Activated naive CD8-positive, alpha-beta T cell treated with anti-CD3 and anti-CD28 coated beads for 36 hours (primary cell): ENCODE results near the gene XIRP1. TPM values are rescaled to one million over a fixed set of nuclear protein-coding genes. Genes with fewer than 3 reads are reported as not detected.
"Not testable (repeated sequence)": the region's sequence is repeated elsewhere in the genome, so short reads cannot be mapped to it uniquely, and the experiment has no call there.

ENCODE experiments used
- DNase-seq: peaks from one replicate; pipeline ENCODE4 v3.0.0; 2021
- H3K27ac Mint-ChIP-seq: one replicate; pipeline ENCODE4 v1.8.0; 2022; ENCODE audit warnings: mild to moderate bottlenecking, moderate library complexity, mixed read lengths
- H3K27me3 Mint-ChIP-seq: one replicate; pipeline ENCODE4 v1.8.0; 2022; ENCODE audit warnings: mild to moderate bottlenecking, mixed read lengths
- H3K36me3 Mint-ChIP-seq: one replicate; pipeline ENCODE4 v1.8.0; 2021; ENCODE audit warnings: mild to moderate bottlenecking, mixed read lengths
- H3K4me1 Mint-ChIP-seq: one replicate; pipeline ENCODE4 v1.8.0; 2021; ENCODE audit warnings: mixed read lengths
- H3K4me3 Mint-ChIP-seq: one replicate; pipeline ENCODE4 v1.8.0; 2022; ENCODE audit warnings: mild to moderate bottlenecking, moderate library complexity, mixed read lengths
- H3K9me3 Mint-ChIP-seq: one replicate; pipeline ENCODE4 v1.8.0; 2022; ENCODE audit warnings: mixed read lengths
- total RNA-seq, 2 experiments: library from RNA; stranded (reverse); gene quantifications; one replicate each; pipeline ENCODE4 v1.2.3, GENCODE V29; 2021

XIRP1 gene
- total RNA-seq, 2 experiments from 2014 or later = 0.66 to 0.91 TPM

- H3K27ac Mint-ChIP-seq = no peak overlapping the region
- peaks cover 19% of the 10 kb centered on the region for H3K4me1 Mint-ChIP-seq
- no peaks in the 10 kb centered on the region for H3K36me3 Mint-ChIP-seq
Observed at GRCh38 chr3:39184081-39184967, 8.1 kb downstream of the XIRP1 start.

DNA sequence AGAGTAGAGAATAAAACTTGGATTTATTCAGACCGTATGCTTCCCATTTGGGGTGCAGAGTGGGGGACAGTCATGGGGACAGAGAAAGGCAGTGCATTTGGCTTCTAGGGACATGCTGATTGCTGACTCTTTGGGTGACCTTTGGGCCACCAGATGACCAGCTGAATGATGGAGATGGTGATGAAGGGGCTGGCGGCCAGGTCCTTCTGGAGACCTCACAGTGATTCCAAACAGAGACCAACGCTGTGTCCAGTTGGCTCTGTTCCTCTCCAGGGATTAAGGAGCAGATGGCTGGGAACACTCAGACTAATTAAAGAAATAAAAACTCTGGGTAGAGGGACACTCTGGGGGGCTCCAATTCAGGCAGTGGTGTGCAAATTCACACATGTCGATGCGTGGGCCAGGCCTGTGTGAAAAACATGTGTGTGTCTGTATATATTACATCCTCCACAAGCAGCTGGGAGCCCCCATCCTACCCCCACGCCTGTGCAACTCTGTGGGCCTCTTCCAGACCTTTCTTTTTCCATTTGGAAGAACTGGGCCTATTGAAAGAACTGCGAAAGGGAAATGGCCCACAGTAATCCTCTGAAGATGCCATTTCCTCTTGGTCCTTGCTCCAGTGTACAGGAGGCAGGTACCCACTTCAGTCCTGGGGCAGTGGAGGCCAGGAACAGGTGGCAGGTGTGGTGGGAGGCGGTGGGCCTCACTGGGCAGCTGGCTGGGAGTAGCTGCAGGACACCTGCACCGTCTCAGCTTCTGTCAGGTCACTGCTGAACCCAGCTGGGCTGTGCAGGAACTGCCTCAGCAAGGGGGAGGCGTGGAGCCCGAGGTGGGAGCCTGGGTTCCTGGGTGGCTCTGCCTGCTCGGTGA lies 8.9 kb downstream of the XIRP1 start:
- no peak for DNase-seq
- H3K27ac Mint-ChIP-seq = no peak overlapping the region

More at GRCh38 chr3:39184081-39184967, 8.1 kb downstream of the XIRP1 start:
- Mint-ChIP-seq H3K4me3 (no peak overlapping the region), H3K9me3 (no peaks in the 10 kb centered on the region), H3K27me3 (no peaks in the 10 kb centered on the region)
- DNase-seq = no peak

DNA sequence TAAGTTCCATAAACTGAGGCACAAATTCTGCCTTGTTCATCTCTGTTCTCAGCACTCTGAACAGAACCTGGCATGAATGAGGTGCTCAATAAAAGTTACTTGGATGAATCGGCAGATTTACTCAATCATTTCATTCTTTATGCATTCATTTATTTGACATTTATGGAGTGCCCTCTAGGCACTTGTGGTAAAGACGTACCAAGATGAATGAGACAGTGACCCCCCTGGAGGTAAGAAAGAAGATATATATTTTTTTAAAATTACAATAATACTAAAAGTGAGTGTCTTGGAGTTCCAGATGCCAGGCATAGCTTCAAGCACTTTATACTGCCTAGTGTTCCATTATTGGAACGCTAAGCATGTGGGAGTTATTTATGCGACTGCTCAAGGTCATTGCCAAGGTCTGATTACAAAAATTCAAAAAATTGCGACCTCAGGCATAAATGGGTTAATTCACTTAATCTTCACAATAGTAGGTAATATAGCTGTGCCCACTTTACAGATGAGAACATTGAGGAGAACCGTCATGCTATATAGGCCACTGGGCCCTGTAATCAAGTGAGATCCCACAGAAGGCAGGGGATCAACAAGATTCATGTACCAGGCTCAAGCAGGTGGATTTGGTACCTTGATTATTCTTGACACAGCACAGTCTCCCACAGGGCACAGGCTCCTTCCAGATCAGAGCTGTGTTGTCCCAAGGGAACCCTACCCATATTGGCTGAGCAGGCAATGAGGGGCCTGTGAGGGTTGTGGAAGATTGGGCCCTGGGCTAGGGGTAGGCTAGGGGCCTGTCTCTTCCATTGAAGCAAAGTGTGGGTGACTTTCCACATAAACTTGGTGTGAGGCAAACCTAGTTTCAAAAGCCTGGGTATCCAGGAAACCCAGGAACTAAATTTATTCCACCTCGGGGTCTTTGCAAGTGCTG lies 10.7 kb downstream of the XIRP1 start:
- DNase-seq = no peak
- Mint-ChIP-seq H3K36me3 (no peaks in the 10 kb centered on the region), H3K9me3 (no peaks in the 10 kb centered on the region), H3K4me1 (peaks cover 37% of the 10 kb centered on the region), H3K27ac (peak overlapping the region; percentile 68), H3K27me3 (no peaks in the 10 kb centered on the region), H3K4me3 (peak overlapping the region; percentile 71)

More for the DNA sequence above, 8.9 kb downstream of the XIRP1 start:
- H3K27me3 Mint-ChIP-seq = no peaks in the 10 kb centered on the region
- peaks cover 27% of the 10 kb centered on the region for H3K4me1 Mint-ChIP-seq
- H3K9me3 Mint-ChIP-seq = no peaks in the 10 kb centered on the region
- no peaks in the 10 kb centered on the region for H3K36me3 Mint-ChIP-seq
- no peak overlapping the region for H3K4me3 Mint-ChIP-seq

DNA sequence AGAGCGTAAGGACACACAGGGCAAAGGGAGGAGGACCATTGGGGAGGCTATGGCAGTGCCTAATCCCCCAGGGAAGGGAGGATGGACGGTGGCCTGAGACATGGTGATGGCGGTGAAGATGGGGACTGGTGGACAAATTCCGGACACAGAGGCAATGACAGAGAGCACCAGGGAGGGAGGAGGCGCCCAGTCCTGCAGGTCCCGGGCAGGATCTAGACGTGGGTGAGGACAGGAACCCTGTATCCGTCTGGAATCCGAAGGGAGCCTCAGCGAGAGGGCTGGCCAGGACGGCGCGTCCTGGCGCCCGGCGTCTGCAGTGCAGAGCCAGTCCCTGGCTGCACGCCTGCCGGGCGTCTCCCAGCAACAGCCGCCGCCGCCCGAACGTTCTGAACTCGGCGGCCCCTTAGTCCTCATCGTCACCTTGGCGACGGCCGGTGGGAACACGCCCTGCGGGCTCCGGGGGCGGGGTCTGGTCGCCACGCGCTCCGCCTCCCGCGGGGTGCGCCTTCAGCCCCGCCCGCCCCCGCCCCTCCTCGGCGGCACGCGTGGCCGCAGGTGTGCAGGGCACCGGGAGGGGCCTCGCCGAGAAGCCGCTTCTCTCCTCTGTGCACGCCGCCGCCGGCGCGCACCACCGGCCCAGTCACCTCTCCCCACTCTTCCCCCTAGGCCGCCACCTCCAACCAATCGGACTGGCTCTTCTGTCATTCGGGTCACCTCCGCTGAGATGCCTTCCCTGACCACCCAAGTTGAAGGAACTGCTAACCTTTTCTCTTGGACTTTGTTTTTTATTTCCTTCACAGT lies 11.6 kb downstream of the XIRP1 start:
- Mint-ChIP-seq H3K9me3 (peaks cover 1% of the 10 kb centered on the region), H3K27ac (peak overlapping the region; percentile 75), H3K36me3 (peaks cover 3% of the 10 kb centered on the region), H3K27me3 (no peaks in the 10 kb centered on the region), H3K4me1 (peaks cover 41% of the 10 kb centered on the region), H3K4me3 (peak overlapping the region; percentile 85)
- DNase-seq = peak; percentile 93

DNA sequence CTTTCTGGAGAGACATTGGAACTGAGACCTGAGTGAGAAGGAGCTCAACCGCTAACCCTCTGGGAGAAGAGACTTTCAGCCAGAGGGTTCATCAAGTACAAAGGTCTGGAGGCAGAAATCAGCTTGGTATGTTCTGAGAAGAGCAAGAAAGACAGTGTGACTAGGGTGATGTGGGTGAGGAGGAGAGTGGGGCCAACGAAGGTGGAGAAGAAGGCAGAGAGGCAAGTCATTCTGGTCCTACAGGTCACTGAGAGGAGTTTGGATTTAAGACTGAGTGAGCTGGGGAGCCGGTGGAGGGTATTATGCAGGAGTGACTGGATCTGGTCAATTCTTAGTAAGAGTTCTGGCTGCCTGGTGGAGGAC lies 12.2 kb downstream of the XIRP1 start:
- H3K9me3 Mint-ChIP-seq = peaks cover 4% of the 10 kb centered on the region
- H3K27me3 Mint-ChIP-seq = no peaks in the 10 kb centered on the region
- peaks cover 43% of the 10 kb centered on the region for H3K4me1 Mint-ChIP-seq
- H3K27ac Mint-ChIP-seq = peak overlapping the region; percentile 75
- DNase-seq = no peak
- H3K4me3 Mint-ChIP-seq = peak overlapping the region; percentile 85
- H3K36me3 Mint-ChIP-seq = peaks cover 5% of the 10 kb centered on the region

- Mint-ChIP-seq H3K36me3 (peaks cover 5% of the 10 kb centered on the region), H3K27me3 (no peaks in the 10 kb centered on the region), H3K4me3 (peak overlapping the region; percentile 23), H3K9me3 (peaks cover 7% of the 10 kb centered on the region), H3K27ac (peak overlapping the region; percentile 44), H3K4me1 (peaks cover 43% of the 10 kb centered on the region)
- DNase-seq = no peak
Observed at GRCh38 chr3:39178553-39178952, 13.8 kb downstream of the XIRP1 start.

GRCh38 chr3:39177708-39178332 lies 14.6 kb downstream of the XIRP1 start:
- Mint-ChIP-seq H3K4me3 (peak overlapping the region; percentile 56), H3K9me3 (peaks cover 7% of the 10 kb centered on the region), H3K27me3 (no peaks in the 10 kb centered on the region), H3K4me1 (peaks cover 43% of the 10 kb centered on the region), H3K27ac (peak overlapping the region; percentile 87), H3K36me3 (peaks cover 5% of the 10 kb centered on the region)
- DNase-seq = peak; percentile 81

DNA sequence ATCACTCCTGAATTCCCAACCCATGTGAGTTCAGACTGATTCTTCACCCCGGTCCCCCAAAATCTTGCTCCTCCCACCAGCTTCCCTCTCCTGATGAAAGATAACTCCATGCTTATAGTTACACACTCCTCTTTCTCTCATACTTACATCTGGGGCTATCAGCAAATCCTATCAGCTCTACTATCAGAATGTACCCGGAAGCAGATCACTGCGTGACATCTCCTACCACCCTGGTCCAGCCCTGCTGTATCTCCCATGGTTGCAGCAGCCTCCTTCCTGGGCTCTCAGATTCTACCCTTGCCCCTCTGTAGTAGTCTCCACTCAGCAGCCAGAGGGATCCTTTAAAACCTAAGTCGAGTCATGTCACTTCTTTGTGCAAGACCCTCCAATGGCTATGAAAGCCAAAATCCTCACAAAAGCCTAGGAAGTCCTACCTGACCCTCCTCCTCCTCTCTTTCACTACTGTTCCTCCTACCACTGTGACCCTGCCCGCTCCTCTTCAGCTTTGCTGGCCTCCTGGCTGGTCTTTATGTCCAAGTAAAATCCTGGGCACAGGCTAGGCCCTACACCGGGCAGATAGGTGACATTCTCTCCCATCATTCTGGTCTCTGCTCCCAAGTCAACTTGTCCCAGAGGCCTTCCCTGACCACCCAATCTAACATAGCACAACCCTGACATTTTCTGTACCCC lies 16.2 kb downstream of the XIRP1 start:
- no peak for DNase-seq
- Mint-ChIP-seq H3K9me3 (peaks cover 8% of the 10 kb centered on the region), H3K4me1 (peaks cover 38% of the 10 kb centered on the region), H3K4me3 (no peak overlapping the region), H3K27me3 (no peaks in the 10 kb centered on the region), H3K36me3 (peaks cover 5% of the 10 kb centered on the region), H3K27ac (peak overlapping the region; percentile 63)

GRCh38 chr3:39173318-39174125 lies 18.9 kb downstream of the XIRP1 start:
- H3K36me3 Mint-ChIP-seq = peaks cover 5% of the 10 kb centered on the region
- DNase-seq = no peak
- H3K27ac Mint-ChIP-seq = no peak overlapping the region
- H3K4me1 Mint-ChIP-seq = peaks cover 17% of the 10 kb centered on the region
- H3K4me3 Mint-ChIP-seq = no peak overlapping the region
- H3K27me3 Mint-ChIP-seq = no peaks in the 10 kb centered on the region
- H3K9me3 Mint-ChIP-seq = peaks cover 8% of the 10 kb centered on the region

GRCh38 chr3:39171860-39172259 lies 20.5 kb downstream of the XIRP1 start:
- no peaks in the 10 kb centered on the region for H3K27me3 Mint-ChIP-seq
- no peak for DNase-seq
- peaks cover 8% of the 10 kb centered on the region for H3K9me3 Mint-ChIP-seq

DNA sequence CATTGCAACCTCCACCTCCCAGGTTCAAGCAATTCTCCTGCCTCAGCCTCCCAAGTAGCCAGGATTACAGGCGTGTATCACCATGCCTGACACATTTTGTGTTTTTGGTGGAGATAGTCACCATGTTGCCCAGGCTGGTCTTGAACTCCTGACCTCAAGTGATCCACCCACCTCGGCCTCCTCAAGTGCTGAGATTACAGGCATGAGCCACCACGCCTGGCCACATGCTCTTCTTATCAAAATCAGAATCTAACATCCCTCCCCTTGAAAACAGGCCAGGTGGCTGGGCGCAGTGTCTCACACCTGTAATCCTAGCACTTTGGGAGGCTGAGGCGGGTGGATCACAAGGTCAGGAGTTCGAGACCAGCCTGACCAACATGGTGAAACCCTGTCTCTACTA lies 21.5 kb downstream of the XIRP1 start:
- not testable (repeated sequence) for H3K4me1 Mint-ChIP-seq, H3K36me3 Mint-ChIP-seq, H3K27me3 Mint-ChIP-seq, H3K27ac Mint-ChIP-seq, H3K4me3 Mint-ChIP-seq, H3K9me3 Mint-ChIP-seq, DNase-seq

More at GRCh38 chr3:39171860-39172259, 20.5 kb downstream of the XIRP1 start:
- Mint-ChIP-seq H3K4me1 (peaks cover 6% of the 10 kb centered on the region), H3K27ac (no peak overlapping the region), H3K36me3 (peaks cover 5% of the 10 kb centered on the region), H3K4me3 (no peak overlapping the region)

- Mint-ChIP-seq H3K36me3 (no peaks in the 10 kb centered on the region), H3K27me3 (no peaks in the 10 kb centered on the region), H3K4me3 (no peak overlapping the region), H3K9me3 (peaks cover 5% of the 10 kb centered on the region), H3K4me1 (peaks cover 4% of the 10 kb centered on the region), H3K27ac (no peak overlapping the region)
- no peak for DNase-seq
Observed at GRCh38 chr3:39170461-39170860, 21.9 kb downstream of the XIRP1 start.
